AG20443 (cell line): ENCODE data around the gene DDX24.

Experiments used
- DNase-seq: peaks from one replicate; pipeline ENCODE4 v3.0.0; 2012; ENCODE audit warnings: low spot score, mixed read lengths

DDX24 gene

GRCh38 chr14:94029671-94030203, 51.3 kb downstream of the DDX24 start:
- DNase-seq, result no peak

- no peak for DNase-seq
These were observed 51.7 kb downstream of the DDX24 start for GRCh38 chr14:94029265-94029664.

- no peak for DNase-seq
These were observed 52.6 kb downstream of the DDX24 start for GRCh38 chr14:94028450-94028826.

- no peak for DNase-seq
These were observed 53.2 kb downstream of the DDX24 start for GRCh38 chr14:94027566-94028449.

GRCh38 chr14:94026889-94027469, 54.0 kb downstream of the DDX24 start:
- no peak for DNase-seq

GRCh38 chr14:94026173-94026888, 54.7 kb downstream of the DDX24 start, which contains the start of gene OTUB2:
Gene OTUB2 (plus strand): TSS chr14:94026340. CDS start chr14:94026538, 198 bp downstream.
- DNase-seq, result peak; percentile 100

GRCh38 chr14:94025720-94026119, 55.3 kb downstream of the DDX24 start:
- no peak for DNase-seq

GRCh38 chr14:94024549-94024948, 56.5 kb downstream of the DDX24 start:
- DNase-seq, result no peak

GRCh38 chr14:94022532-94023411, 58.2 kb downstream of the DDX24 start:
- DNase-seq, result no peak

- no peak for DNase-seq
These were observed 59.4 kb downstream of the DDX24 start for GRCh38 chr14:94021416-94022157.

- peak; percentile 48 for DNase-seq
These were observed 60.0 kb downstream of the DDX24 start for GRCh38 chr14:94021001-94021400.

GRCh38 chr14:94020267-94020666, 60.7 kb downstream of the DDX24 start:
- DNase-seq, result no peak

- DNase-seq, result no peak
These were observed 61.7 kb downstream of the DDX24 start for GRCh38 chr14:94019329-94019728.

GRCh38 chr14:94018308-94018707, 62.7 kb downstream of the DDX24 start:
- no peak for DNase-seq

GRCh38 chr14:94016446-94016976, 64.5 kb downstream of the DDX24 start:
- no peak for DNase-seq

- no peak for DNase-seq
These were observed 65.8 kb downstream of the DDX24 start for GRCh38 chr14:94015223-94015622.

GRCh38 chr14:94014382-94014781, 66.6 kb downstream of the DDX24 start:
- DNase-seq, result no peak

- DNase-seq, result peak; percentile 66
These were observed 69.2 kb downstream of the DDX24 start for GRCh38 chr14:94011795-94012194.

- DNase-seq, result no peak
These were observed 70.4 kb downstream of the DDX24 start for GRCh38 chr14:94010625-94011024.

- DNase-seq, result peak; percentile 58
These were observed 71.2 kb downstream of the DDX24 start for GRCh38 chr14:94009767-94010166.

GRCh38 chr14:94008234-94008633, 72.8 kb downstream of the DDX24 start:
- no peak for DNase-seq
